Skeletal muscle cell (primary cell): ENCODE results near the gene MGAT5.

Experiments
- DNase-seq: peaks from one replicate; pipeline ENCODE4 v3.0.0-alpha.2; 2010; ENCODE audit warnings: low read depth
- H3K4me3 ChIP-seq: 2 replicates; pipeline ENCODE4 v1.5.1; 2011; ENCODE audit warnings: low read depth, mild to moderate bottlenecking, control low read depth, low read length, moderate library complexity

Gene MGAT5

DNA sequence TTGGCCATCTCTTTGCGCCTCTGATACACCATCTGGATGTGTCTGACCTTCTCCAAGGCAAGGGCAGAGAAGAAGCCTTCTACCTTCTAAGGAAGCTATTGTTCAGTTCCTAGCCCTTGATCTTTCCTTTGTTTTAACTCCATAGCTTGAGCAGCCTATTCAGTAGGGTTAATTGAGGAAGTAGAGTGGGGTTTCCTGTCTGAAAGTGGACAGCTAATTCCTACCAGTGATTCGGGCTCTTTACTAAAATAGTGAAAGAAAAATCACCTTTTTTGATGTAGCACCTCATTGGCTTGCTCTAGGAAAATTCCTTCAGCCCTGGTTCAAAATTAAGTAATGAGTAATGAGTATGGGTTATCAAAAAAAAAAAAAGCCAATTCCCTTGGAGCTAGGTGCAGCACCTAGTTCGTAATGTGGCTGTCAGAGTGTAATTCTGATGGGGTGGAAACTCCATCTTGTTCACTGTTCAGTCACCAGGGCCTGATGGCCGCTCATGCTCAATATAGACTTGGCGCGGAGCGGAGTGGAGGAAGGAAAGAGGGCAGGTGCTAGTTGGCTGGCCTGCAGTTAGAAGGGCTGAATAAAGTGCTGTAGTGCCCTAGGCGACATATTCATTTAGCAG, 2.9 kb upstream of the MGAT5 start:
- DNase-seq, result no peak
- H3K4me3 ChIP-seq, result no peak overlapping the region

DNA sequence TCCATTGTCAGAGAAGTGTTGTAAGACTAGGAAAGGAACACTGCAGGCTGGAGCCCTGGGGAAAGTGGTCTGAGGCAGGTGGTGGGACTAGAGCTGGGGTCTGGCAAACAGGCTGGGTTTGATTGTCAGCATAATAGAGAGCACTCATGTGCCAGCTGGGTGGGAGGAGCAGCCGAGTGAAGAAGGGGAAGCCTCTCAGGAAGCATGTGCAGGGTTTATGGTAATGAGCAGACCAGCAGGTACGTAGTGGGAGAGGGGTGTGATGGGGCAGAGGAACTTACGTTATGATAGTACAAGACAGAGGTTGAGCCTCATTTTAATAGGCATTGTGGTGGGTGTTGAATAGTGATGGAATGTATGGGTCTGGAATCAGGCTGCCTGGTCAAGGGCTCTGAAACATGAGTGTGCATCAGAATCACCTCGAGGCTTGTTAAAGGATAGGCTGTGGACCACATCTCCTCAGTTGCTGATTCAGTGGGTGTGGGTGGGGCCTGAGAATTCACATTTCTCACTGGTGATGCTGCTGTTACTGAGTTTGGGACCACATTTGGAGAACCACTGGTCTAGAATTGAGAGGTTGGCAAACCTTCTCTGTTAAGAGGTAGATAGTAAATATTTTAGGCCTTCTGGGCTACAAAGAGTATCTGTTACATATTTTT, 1.7 kb upstream of the MGAT5 start:
- no peak for DNase-seq
- no peak overlapping the region for H3K4me3 ChIP-seq

DNA sequence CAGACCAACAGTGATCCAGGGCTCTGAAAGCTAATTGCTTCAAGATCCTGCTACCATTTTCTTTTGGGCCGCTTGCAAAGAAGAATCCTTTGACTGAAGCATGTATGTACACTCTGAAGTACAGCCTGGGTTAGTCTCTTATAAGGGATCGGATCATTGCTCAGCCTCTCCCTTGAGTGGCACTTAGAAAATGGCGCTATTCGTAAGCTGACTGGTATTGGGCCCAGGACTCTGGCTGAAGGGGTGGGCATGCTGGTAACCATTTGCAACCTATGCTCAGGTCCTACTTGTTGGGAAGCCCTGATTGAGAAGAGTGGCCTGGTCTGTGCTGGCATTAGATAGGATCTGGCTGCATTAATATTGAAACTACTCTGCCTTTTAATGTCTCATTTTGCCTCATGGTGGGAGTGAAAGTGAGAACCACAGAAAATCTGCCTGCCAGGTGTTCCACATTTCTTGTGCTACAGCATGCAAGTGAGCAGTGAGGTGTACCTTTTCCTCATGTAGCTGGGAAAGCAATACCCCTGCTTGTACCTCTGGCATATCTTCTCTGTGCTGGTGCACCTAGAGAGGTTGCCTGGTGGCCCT, 661 bp upstream of the MGAT5 start:
- no peak overlapping the region for H3K4me3 ChIP-seq
- no peak for DNase-seq

GRCh38 chr2:134254824-134255223, 952 bp downstream of the MGAT5 start:
- H3K4me3 ChIP-seq, result no peak overlapping the region
- no peak for DNase-seq

- H3K4me3 ChIP-seq, result no peak overlapping the region
- no peak for DNase-seq
Measured at GRCh38 chr2:134256956-134257355, 3.1 kb downstream of the MGAT5 start.

GRCh38 chr2:134257509-134257908, 3.6 kb downstream of the MGAT5 start:
- H3K4me3 ChIP-seq, result no peak overlapping the region
- no peak for DNase-seq

DNA sequence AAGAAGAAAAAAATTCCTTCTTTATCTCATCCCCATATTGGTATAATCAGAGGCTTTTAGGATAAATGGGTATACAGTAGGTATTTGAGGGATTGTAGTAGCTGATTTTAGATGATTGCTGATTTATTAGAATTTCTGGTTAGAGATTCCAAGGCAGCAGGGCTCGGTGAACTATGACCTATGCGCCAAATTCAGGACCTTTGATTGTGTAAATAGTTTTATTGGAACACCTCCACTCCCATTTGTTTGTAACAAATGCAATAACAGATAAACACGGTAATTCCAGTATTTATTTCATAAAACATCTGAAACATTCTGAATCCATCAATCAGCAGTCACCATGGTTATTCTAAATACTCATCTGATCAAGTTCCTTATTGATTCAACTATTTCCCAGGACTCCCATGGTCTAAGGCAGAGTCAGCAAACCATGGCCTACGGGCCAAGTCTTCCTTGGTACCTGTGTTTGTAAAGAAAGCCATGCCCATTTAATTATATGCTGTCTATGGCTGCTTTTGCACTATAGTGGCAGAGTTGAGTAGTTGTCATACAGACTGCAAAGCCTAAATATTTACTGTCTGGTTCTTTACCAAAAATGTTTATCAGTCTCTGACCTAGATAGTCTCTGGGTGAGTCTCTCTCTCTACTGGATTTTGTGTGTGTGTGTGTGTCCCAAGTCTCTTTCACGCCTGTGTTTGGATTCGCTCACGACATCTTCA, 4.3 kb downstream of the MGAT5 start:
- no peak for DNase-seq
- H3K4me3 ChIP-seq, result no peak overlapping the region

GRCh38 chr2:134258684-134259388, 5.0 kb downstream of the MGAT5 start:
- DNase-seq, result no peak
- no peak overlapping the region for H3K4me3 ChIP-seq

- H3K4me3 ChIP-seq, result no peak overlapping the region
- DNase-seq, result no peak
Measured at GRCh38 chr2:134259571-134259970, 5.7 kb downstream of the MGAT5 start.

- DNase-seq, result no peak
- H3K4me3 ChIP-seq, result no peak overlapping the region
Measured at GRCh38 chr2:134259994-134260393, 6.1 kb downstream of the MGAT5 start.

DNA sequence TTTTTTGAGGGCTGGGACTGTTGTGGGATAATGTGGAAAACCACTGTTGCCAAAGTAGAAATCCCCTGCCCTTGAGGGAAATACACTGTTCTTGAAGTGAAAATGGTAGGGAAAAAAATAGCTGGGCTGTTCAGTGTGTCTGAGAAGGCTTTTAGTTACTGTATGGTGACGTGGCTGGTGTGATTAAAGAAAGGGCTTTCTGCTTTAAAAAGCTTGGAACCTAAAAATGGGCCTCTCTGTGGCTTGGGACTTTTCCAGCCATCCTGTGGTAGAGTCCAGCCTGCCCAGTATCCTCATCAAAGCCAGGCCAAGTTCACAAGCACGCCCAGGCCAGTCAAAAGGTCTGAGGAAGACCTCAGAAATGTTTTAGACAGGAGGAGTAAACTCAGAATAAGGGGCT, 6.8 kb downstream of the MGAT5 start:
- peak; percentile 78 for DNase-seq

DNA sequence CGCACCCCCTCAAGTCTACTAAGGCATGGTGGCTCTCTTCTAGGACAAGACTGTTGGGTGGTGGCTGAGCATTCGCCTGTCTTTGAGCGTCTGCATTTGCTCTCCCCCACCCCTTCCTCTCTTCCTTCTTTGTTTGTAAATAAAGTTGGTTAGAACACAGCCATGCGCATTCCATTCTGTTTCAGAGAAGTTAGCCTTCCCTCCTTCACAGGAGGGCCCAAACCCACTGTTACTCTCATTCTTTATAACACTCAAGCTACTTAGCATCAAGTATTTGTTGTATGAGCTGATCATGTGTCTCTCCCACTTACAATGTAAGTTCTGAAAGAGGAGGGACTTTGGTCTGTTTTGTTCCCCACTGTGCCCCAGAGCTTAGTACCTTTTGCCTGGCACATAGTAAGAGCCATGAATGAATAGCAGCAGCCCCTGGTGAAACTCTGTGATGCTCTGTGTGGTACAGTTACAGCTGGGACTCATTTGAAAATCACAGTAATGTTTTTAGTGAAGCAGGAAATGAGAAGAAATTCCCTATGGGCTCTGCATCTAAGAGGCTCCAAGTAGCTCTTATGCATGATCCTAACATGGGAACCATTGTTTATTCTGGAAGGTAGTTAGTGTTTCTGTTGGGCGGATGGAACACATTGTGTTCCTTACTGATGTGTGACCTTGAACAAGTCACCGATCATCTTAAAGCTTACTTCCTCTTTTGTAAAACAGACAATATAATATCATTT, 7.7 kb downstream of the MGAT5 start:
- H3K4me3 ChIP-seq, result no peak overlapping the region
- DNase-seq, result peak; percentile 65

More for the DNA sequence above, 6.8 kb downstream of the MGAT5 start:
- H3K4me3 ChIP-seq, result no peak overlapping the region

DNA sequence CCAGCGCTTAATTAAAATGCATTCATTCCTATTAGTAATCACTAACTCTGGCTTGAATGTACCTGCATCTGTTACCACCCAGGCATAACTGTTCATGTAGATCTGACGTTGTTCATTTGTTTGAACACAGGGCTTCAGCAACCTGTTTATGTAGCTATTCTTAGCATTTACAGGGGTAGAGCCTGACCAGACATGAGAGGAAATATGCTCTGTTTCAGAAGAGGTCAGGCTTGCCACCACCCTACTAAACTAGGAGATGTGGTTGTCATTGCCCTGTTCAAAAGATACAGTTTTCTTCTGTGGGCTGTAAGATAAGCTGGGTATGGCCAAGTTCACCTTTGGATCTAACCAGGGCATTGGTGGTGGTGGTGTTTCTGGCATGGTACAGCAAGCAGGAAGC, 8.8 kb downstream of the MGAT5 start:
- H3K4me3 ChIP-seq, result no peak overlapping the region
- no peak for DNase-seq

DNA sequence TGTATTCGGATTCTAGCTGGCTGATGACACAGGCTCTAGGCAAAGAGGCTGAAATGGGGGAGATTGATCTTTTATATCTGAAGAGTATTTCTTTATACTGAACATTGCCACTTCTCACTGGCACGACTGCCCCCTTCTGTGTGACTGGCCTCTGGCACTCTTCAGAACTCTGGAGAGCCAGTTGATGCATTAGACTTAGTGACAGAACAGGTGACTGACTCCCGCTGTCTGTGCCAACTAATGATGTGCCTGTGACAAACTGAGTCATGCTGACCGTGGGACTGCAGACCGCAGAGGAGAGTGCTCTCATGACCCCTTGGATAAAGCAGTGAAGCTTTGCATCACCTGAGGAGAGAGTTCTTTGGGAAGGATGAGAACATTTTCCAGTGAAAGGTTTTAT, 14.4 kb downstream of the MGAT5 start:
- DNase-seq, result no peak
- H3K4me3 ChIP-seq, result no peak overlapping the region

- no peak for DNase-seq
- H3K4me3 ChIP-seq, result no peak overlapping the region
Measured at GRCh38 chr2:134269230-134269629, 15.4 kb downstream of the MGAT5 start.

GRCh38 chr2:134269972-134270735, 16.3 kb downstream of the MGAT5 start:
- no peak overlapping the region for H3K4me3 ChIP-seq
- DNase-seq, result no peak

GRCh38 chr2:134271758-134272157, 17.9 kb downstream of the MGAT5 start:
- no peak for DNase-seq

GRCh38 chr2:134272806-134273205, 18.9 kb downstream of the MGAT5 start:
- no peak for DNase-seq
- no peak overlapping the region for H3K4me3 ChIP-seq

More at GRCh38 chr2:134271758-134272157, 17.9 kb downstream of the MGAT5 start:
- no peak overlapping the region for H3K4me3 ChIP-seq
